HG03432 (cell line): ENCODE results near the gene RBFOX1.

Source experiments
- ATAC-seq: cut with Tn5 transposase; IDR thresholded peaks from one replicate; pipeline ENCODE4 v1.9.1; 2021; ENCODE audit warnings: mild to moderate bottlenecking, moderate library complexity; ENCODE audit not compliant: unreplicated experiment

The RBFOX1 gene

GRCh38 chr16:7585705-7586104, 253.1 kb downstream of the RBFOX1 start:
- ATAC-seq = no peak

DNA sequence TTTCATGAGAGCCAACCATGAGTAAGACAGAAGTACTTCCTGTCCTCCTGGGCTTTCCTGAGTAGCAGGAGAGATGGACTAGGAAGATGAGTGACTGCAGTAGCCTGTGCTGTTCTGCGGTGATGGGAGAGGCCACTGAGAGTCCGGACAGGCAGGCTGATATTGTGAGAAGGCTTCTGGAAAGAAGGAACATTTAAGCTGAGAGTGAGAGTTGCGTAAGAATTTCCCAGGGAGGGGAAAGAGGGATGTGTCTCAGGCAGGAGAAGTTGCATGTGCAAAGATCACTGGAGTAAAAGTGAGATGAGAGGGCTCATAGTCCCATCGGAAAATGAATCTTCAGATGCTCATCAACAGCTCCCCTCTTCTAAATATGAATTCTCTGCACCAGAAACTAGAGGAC, 258.3 kb downstream of the RBFOX1 start:
- ATAC-seq = no peak

DNA sequence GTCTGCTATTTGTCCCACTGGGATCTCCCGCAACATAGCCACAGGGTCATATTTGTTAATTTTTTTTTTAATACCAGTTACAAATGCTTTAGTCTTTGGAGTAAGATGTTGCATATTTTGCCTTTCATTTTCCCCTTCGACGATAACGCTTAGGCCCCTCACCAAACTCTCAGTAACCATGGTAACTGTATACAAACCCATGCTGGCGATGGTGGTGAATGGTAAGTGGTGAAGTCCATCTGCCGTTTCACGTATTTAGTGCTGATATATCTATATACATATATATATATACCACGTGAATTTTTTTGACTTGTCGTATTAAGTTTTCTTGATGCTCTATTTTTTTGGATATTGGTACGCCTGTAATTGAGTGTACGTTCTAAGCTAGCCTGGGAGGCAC, 263.7 kb downstream of the RBFOX1 start:
- no peak for ATAC-seq

DNA sequence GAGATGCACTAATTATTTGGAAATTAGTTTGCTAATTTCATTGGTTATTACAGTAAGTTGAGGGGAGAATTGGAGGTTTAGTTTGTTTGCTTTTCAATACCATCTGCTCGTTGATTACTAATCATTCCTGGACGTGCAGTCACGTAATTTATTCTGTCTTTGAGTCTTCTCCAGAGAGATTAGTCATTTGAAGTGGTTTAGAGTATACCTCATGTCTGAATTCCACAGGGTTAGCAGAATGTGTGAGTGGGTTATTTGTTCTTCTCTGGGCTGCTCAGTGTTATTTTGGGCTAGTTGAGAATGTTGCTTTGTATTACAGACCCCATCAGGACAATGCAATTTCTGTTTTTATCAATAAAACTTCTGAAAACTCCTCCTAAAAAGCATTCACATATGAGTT, 265.0 kb downstream of the RBFOX1 start:
- no peak for ATAC-seq

- no peak for ATAC-seq
Observed at GRCh38 chr16:7601100-7601499, 268.5 kb downstream of the RBFOX1 start.

GRCh38 chr16:7602291-7602950, 269.8 kb downstream of the RBFOX1 start:
- ATAC-seq = no peak

DNA sequence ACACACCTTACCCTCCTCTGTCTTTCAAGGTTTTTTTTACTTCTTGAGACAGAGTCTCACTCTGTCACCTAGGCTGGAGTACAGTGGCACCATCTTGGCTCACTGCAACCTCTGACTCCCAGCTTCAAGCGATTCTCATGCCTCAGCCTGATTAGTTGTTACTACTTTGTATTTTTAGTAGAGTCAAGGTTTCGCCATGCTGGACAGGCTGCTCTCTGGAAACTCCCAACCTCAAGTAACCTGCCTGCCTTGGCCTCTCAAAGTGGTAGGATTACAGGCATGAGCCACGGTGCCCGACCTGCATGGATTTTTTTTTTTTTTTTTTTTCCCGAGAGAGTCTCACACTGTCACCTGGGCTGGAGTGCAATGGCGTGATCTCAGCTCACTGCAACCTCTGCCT, 273.2 kb downstream of the RBFOX1 start:
- ATAC-seq = no peak

GRCh38 chr16:7612671-7613070, 280.0 kb downstream of the RBFOX1 start:
- ATAC-seq = no peak

GRCh38 chr16:7613518-7613917, 280.9 kb downstream of the RBFOX1 start:
- no peak for ATAC-seq

GRCh38 chr16:7614021-7614795, 281.6 kb downstream of the RBFOX1 start:
- no peak for ATAC-seq

- ATAC-seq = no peak
Observed at GRCh38 chr16:7615565-7615964, 282.9 kb downstream of the RBFOX1 start.

DNA sequence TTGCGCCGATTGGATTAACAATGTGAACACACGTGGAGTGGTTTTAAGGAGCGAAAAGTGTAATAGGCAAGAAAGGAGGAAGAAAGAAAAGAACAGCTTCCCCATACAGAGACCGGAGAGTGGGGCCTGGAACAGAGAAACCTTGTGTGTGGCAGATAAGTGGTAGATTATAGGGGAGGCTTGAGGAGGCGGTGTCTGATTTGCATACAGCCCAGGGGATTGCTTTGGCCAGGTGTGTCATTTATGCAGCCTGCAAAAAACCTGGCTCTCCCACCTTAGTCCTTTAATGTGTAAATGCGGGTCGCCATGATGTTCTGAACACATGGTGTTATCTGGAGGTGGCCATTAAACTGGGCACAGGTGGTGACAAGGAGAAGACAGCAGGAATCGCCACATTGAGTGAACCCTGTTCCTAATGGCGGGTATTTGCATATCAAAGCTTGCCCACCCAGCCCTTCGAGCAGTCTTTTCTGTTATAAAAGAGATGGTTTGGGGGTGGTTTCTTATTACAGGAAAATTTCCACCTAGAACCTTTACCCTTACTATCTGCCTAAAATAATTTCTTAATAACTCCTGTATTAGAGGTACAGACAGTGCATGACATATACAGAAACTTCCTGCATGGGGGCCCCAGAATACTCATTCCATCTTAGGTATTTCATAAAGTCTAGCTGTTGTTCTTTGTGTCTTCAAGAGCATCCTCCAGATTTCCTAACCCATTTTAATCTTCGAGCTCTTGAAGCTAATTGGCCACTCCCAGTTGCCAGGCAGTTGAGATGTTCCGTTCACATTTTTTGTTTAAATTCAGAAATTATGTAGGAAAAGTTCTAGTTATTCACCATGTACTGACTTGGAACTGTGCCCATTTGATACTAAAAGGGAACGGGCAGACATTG, 292.5 kb downstream of the RBFOX1 start:
- ATAC-seq = no peak

- no peak for ATAC-seq
Observed at GRCh38 chr16:7628981-7629380, 296.3 kb downstream of the RBFOX1 start.

- ATAC-seq = no peak
Observed at GRCh38 chr16:7629571-7629970, 296.9 kb downstream of the RBFOX1 start.

- ATAC-seq = no peak
Observed at GRCh38 chr16:7637446-7637845, 304.8 kb downstream of the RBFOX1 start.

GRCh38 chr16:7638306-7638705, 305.7 kb downstream of the RBFOX1 start:
- no peak for ATAC-seq

DNA sequence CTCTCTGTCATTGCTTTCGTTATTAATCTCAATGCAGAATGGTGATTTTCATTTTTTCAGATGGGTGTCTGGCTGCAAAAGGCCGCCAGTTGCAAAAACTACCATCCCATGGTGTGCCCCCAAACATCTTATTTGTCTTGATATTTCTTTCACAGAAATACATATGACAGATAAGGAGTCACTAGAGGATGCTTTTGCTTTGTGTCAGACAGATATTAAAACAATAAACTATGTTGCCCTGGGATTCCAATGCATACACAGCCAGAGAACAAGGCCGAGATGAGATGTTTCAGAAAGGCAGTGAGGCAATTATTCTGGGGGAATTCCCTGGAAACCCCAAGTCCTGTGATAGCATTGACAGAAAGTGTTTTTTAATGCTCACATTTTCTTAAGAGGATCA, 307.7 kb downstream of the RBFOX1 start:
- ATAC-seq = no peak

- no peak for ATAC-seq
Observed at GRCh38 chr16:7644176-7644575, 311.5 kb downstream of the RBFOX1 start.

- ATAC-seq = no peak
Observed at GRCh38 chr16:7644811-7645210, 312.2 kb downstream of the RBFOX1 start.

DNA sequence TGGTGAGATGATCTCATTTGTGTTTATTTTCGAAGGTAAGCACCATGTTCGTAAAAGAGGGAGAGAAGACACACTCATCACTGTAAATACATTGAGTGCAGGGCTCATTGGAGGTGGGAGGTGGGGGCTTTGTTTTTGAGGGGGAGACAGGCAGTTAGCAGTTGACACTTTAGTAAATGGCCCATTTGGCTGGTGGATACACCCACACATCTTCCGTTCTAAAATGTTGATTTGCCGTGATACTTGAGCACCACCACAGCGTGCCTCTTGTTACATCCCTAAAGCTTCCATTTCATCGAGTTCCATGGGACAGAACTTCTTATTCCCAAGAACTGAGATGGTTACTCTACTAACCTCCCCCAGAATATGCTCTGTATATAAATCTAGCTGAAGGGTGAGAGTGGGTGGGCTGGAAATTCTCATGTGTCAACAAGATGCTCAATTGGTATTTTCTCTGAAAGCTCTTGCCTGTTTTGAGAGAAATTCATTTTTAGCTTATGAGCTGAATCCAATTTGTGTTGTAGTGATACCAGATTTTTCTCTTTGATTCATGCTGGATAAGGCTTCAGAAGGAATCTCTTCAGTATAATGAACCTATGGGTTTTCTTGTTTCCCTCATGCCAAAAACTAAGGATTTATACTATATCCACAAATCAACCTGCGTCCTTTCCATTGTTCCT, 314.3 kb downstream of the RBFOX1 start:
- no peak for ATAC-seq

- ATAC-seq = no peak
Observed at GRCh38 chr16:7650431-7650830, 317.8 kb downstream of the RBFOX1 start.
